SK-N-SH treated with all-trans-retinoic acid at 6 μM for 48 hours (cell line): Measurements from ENCODE around the gene MRPL34.

Experiments
- ATAC-seq: fragments of 200-7000 bp; cut with Tn5 transposase; 3 replicates; pipeline ENCODE4 v1.9.1; 2020; ENCODE audit warnings: mild to moderate bottlenecking, moderate library complexity
- ARNTL ChIP-seq: fragments of 450-650 bp; formaldehyde crosslinking; IDR thresholded peaks from 2 replicates; pipeline ENCODE4 v1.5.0; 2020; ENCODE audit warnings: low read depth, mild to moderate bottlenecking, moderate library complexity, borderline replicate concordance
- BACH2 ChIP-seq: fragments of 250-450 bp; sonication (Bioruptor Pico); IDR thresholded peaks from 2 replicates; pipeline ENCODE4 v1.9.0; 2021; ENCODE audit warnings: mild to moderate bottlenecking, borderline replicate concordance
- CSDC2 ChIP-seq: fragments of 250-450 bp; sonication (Bioruptor Pico); IDR thresholded peaks from 2 replicates; pipeline ENCODE4 v1.5.0; 2020; ENCODE audit warnings: mild to moderate bottlenecking, moderate library complexity
- ESRRG ChIP-seq: fragments of 250-450 bp; sonication (Bioruptor Pico); IDR thresholded peaks from 2 replicates; pipeline ENCODE4 v1.6.1; 2021; ENCODE audit warnings: mild to moderate bottlenecking
- GLIS3 ChIP-seq: fragments of 250-450 bp; sonication (Bioruptor Pico); IDR thresholded peaks from 2 replicates; pipeline ENCODE4 v1.5.0; 2020; ENCODE audit warnings: mild to moderate bottlenecking, moderate library complexity
- OSR1 ChIP-seq: fragments of 250-450 bp; sonication (Bioruptor Pico); IDR thresholded peaks from 2 replicates; pipeline ENCODE4 v1.8.0; 2022; ENCODE audit warnings: moderate library complexity, mild to moderate bottlenecking, inconsistent platforms
- PPARA ChIP-seq: fragments of 250-450 bp; sonication (Bioruptor Pico); IDR thresholded peaks from 2 replicates; pipeline ENCODE4 v1.5.0; 2020; ENCODE audit warnings: mild to moderate bottlenecking, borderline replicate concordance
- RARB ChIP-seq: fragments of 250-450 bp; sonication (Bioruptor Pico); IDR thresholded peaks from 2 replicates; pipeline ENCODE4 v1.8.0; 2021; ENCODE audit warnings: mild to moderate bottlenecking, moderate library complexity
- SNAI2 ChIP-seq: fragments of 250-450 bp; sonication (Bioruptor Pico); IDR thresholded peaks from 2 replicates; pipeline ENCODE4 v1.5.0; 2020; ENCODE audit warnings: mild to moderate bottlenecking, moderate library complexity
- TCF4 ChIP-seq: fragments of 250-450 bp; sonication (Bioruptor Pico); IDR thresholded peaks from 2 replicates; pipeline ENCODE4 v1.8.0; 2021; ENCODE audit warnings: mild to moderate bottlenecking, moderate library complexity, borderline replicate concordance
- TOX ChIP-seq: fragments of 250-450 bp; sonication (Bioruptor Pico); IDR thresholded peaks from 2 replicates; pipeline ENCODE4 v1.8.0; 2021; ENCODE audit warnings: mild to moderate bottlenecking, moderate library complexity, borderline replicate concordance
- ZC3H10 ChIP-seq: fragments of 250-450 bp; sonication (Bioruptor Pico); IDR thresholded peaks from 2 replicates; pipeline ENCODE4 v1.5.1; 2021; ENCODE audit warnings: mild to moderate bottlenecking, moderate library complexity
- ZFP3 ChIP-seq: fragments of 250-450 bp; sonication (Bioruptor Pico); IDR thresholded peaks from 2 replicates; pipeline ENCODE4 v1.5.0; 2020; ENCODE audit warnings: mild to moderate bottlenecking, moderate library complexity
- ZFP30 ChIP-seq: fragments of 450-650 bp; formaldehyde crosslinking; IDR thresholded peaks from 2 replicates; pipeline ENCODE4 v1.5.0; 2022; ENCODE audit warnings: mild to moderate bottlenecking, moderate library complexity
- ZNF565 ChIP-seq: fragments of 450-650 bp; formaldehyde crosslinking; conservative IDR thresholded peaks from 2 replicates; pipeline ENCODE4 v1.5.0; 2020; ENCODE audit warnings: low read depth, mild to moderate bottlenecking, moderate library complexity
- ZNF70 ChIP-seq: fragments of 450-650 bp; formaldehyde crosslinking; IDR thresholded peaks from 2 replicates; pipeline ENCODE4 v1.5.0; 2020; ENCODE audit warnings: mild to moderate bottlenecking, moderate library complexity
- ZNF8 ChIP-seq: fragments of 450-650 bp; formaldehyde crosslinking; IDR thresholded peaks from 2 replicates; pipeline ENCODE4 v1.5.0; 2020; ENCODE audit warnings: mild to moderate bottlenecking, moderate library complexity
- TF ChIP-seq, protein P1 (sequence below): fragments of 250-450 bp; sonication (Bioruptor Pico); IDR thresholded peaks from 2 replicates; pipeline ENCODE4 v1.8.0; 2021; ENCODE audit warnings: low read depth, mild to moderate bottlenecking, moderate library complexity, borderline replicate concordance
- TF ChIP-seq, protein P2 (sequence below): fragments of 250-450 bp; sonication (Bioruptor Pico); IDR thresholded peaks from 2 replicates; pipeline ENCODE4 v1.5.1; 2020; ENCODE audit warnings: low read depth, mild to moderate bottlenecking, moderate library complexity
- TF ChIP-seq, protein P3 (sequence below): fragments of 250-450 bp; sonication (Bioruptor Pico); IDR thresholded peaks from 2 replicates; pipeline ENCODE4 v1.5.1; 2021; ENCODE audit warnings: mild to moderate bottlenecking, moderate library complexity
- TF ChIP-seq, protein P4 (sequence below): fragments of 250-450 bp; sonication (Bioruptor Pico); IDR thresholded peaks from 2 replicates; pipeline ENCODE4 v1.5.0; 2020; ENCODE audit warnings: mild to moderate bottlenecking, moderate library complexity
- TF ChIP-seq, protein P5 (sequence below): fragments of 250-450 bp; sonication (Bioruptor Pico); IDR thresholded peaks from 2 replicates; pipeline ENCODE4 v1.8.0; 2020; ENCODE audit warnings: mild to moderate bottlenecking, moderate library complexity, borderline replicate concordance

The MRPL34 gene

DNA sequence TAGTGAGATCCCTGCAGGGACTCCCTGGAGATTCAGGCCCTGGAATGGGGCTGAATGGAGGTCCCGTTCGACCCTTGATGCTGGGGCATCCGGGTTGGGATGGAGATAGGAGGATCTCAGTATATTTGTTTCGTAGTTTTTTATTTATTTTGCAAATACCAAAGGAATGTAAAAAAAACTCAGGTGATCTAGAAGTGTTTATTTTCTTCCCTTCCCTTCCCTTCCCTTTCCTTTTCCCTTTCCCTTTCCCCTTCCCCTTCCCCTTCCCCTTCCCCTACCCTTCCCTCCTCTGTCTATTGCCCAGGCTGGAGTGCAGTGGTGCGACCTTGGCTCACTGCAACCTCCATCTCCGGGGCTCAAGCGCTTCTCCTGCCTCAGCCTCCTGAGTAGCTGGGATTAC is 36.2 kb downstream of the MRPL34 start:
- ATAC-seq, result no peak
- TF ChIP-seq ZFP3 (CRISPR knock-in tag) (no peak), SNAI2 (no peak), OSR1 (CRISPR knock-in tag) (no peak), ZNF8 (no peak), RARB (CRISPR knock-in tag) (no peak), ZC3H10 (CRISPR knock-in tag) (no peak), PPARA (CRISPR knock-in tag) (no peak), ARNTL (CRISPR knock-in tag) (no peak)
- TF ChIP-seq, protein P1, sequence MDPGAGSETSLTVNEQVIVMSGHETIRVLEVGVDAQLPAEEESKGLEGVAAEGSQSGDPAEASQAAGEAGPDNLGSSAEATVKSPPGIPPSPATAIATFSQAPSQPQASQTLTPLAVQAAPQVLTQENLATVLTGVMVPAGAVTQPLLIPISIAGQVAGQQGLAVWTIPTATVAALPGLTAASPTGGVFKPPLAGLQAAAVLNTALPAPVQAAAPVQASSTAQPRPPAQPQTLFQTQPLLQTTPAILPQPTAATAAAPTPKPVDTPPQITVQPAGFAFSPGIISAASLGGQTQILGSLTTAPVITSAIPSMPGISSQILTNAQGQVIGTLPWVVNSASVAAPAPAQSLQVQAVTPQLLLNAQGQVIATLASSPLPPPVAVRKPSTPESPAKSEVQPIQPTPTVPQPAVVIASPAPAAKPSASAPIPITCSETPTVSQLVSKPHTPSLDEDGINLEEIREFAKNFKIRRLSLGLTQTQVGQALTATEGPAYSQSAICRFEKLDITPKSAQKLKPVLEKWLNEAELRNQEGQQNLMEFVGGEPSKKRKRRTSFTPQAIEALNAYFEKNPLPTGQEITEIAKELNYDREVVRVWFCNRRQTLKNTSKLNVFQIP (CRISPR knock-in tag), result no peak
- TF ChIP-seq, protein P2, sequence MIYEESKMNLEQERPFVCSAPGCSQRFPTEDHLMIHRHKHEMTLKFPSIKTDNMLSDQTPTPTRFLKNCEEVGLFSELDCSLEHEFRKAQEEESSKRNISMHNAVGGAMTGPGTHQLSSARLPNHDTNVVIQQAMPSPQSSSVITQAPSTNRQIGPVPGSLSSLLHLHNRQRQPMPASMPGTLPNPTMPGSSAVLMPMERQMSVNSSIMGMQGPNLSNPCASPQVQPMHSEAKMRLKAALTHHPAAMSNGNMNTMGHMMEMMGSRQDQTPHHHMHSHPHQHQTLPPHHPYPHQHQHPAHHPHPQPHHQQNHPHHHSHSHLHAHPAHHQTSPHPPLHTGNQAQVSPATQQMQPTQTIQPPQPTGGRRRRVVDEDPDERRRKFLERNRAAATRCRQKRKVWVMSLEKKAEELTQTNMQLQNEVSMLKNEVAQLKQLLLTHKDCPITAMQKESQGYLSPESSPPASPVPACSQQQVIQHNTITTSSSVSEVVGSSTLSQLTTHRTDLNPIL (CRISPR knock-in tag), result no peak
- TF ChIP-seq, protein P3, sequence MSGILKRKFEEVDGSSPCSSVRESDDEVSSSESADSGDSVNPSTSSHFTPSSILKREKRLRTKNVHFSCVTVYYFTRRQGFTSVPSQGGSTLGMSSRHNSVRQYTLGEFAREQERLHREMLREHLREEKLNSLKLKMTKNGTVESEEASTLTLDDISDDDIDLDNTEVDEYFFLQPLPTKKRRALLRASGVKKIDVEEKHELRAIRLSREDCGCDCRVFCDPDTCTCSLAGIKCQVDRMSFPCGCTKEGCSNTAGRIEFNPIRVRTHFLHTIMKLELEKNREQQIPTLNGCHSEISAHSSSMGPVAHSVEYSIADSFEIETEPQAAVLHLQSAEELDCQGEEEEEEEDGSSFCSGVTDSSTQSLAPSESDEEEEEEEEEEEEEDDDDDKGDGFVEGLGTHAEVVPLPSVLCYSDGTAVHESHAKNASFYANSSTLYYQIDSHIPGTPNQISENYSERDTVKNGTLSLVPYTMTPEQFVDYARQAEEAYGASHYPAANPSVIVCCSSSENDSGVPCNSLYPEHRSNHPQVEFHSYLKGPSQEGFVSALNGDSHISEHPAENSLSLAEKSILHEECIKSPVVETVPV (CRISPR knock-in tag), result no peak

DNA sequence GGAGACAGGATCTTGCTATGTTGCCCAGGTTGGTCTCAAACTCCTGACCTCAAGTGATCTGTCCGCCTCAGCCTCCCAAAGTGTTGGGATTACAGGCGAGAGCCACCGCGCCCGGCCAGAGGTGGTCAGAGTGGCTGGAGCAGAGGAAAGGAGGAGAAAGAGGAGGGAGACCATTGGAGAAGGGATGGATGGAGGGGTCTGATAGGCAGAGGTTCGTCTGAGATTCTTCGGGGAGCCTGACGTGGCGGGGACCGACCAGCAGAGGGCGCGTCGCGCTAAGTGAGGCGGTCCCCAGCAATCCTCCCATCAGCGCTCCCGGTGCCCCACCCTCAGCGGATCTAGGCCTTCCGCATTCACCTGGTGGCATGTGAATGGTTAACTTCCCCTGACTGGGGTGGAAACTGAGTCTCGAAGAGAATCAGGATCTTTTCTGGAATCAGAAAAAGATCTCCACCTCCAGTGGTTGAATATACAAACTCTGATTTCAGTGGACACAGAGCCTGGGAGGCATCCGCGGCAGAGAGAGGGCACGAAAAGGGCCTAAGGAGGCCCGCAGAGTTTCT is 40.5 kb downstream of the MRPL34 start:
- TF ChIP-seq ZNF70 (CRISPR knock-in tag) (peak; percentile 88), TCF4 (CRISPR knock-in tag) (no peak)
- TF ChIP-seq, all 23 proteins: peak for 1
- ATAC-seq, result peak; percentile 95

DNA sequence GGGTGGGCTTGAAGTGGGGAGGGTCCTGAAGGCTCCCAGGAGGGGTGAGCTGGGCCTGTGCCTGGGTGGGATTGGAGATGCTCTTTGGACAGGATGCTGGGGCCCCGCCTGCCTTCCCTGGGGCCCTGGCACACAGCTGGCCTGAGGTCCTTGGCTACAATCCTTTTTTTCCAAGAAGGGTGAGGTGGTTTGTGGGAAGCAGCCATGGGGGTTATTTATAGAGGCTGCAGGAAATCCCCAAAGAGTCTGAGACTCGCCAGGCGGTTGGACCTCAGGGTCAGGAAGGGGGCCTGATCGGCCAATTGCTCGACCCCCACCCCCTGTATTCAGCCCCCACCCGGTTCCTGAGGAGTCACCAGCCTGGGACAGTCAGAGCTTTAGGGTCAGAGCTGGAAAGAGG is 41.7 kb downstream of the MRPL34 start:
- no peak for ATAC-seq

More for the DNA sequence above, 41.7 kb downstream of the MRPL34 start:
- TF ChIP-seq PPARA (CRISPR knock-in tag), result no peak
- TF ChIP-seq RARB (CRISPR knock-in tag), result no peak
- no peak for TF ChIP-seq SNAI2
- TF ChIP-seq, protein P2 (CRISPR knock-in tag), result no peak
- TF ChIP-seq, protein P4, sequence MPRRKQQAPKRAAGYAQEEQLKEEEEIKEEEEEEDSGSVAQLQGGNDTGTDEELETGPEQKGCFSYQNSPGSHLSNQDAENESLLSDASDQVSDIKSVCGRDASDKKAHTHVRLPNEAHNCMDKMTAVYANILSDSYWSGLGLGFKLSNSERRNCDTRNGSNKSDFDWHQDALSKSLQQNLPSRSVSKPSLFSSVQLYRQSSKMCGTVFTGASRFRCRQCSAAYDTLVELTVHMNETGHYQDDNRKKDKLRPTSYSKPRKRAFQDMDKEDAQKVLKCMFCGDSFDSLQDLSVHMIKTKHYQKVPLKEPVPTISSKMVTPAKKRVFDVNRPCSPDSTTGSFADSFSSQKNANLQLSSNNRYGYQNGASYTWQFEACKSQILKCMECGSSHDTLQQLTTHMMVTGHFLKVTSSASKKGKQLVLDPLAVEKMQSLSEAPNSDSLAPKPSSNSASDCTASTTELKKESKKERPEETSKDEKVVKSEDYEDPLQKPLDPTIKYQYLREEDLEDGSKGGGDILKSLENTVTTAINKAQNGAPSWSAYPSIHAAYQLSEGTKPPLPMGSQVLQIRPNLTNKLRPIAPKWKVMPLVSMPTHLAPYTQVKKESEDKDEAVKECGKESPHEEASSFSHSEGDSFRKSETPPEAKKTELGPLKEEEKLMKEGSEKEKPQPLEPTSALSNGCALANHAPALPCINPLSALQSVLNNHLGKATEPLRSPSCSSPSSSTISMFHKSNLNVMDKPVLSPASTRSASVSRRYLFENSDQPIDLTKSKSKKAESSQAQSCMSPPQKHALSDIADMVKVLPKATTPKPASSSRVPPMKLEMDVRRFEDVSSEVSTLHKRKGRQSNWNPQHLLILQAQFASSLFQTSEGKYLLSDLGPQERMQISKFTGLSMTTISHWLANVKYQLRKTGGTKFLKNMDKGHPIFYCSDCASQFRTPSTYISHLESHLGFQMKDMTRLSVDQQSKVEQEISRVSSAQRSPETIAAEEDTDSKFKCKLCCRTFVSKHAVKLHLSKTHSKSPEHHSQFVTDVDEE, result no peak
- TF ChIP-seq, protein P3 (CRISPR knock-in tag), result no peak
- no peak for TF ChIP-seq ARNTL (CRISPR knock-in tag)
- TF ChIP-seq, protein P5, sequence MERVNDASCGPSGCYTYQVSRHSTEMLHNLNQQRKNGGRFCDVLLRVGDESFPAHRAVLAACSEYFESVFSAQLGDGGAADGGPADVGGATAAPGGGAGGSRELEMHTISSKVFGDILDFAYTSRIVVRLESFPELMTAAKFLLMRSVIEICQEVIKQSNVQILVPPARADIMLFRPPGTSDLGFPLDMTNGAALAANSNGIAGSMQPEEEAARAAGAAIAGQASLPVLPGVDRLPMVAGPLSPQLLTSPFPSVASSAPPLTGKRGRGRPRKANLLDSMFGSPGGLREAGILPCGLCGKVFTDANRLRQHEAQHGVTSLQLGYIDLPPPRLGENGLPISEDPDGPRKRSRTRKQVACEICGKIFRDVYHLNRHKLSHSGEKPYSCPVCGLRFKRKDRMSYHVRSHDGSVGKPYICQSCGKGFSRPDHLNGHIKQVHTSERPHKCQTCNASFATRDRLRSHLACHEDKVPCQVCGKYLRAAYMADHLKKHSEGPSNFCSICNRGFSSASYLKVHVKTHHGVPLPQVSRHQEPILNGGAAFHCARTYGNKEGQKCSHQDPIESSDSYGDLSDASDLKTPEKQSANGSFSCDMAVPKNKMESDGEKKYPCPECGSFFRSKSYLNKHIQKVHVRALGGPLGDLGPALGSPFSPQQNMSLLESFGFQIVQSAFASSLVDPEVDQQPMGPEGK (CRISPR knock-in tag), result no peak
- TF ChIP-seq TOX (CRISPR knock-in tag), result no peak
- TF ChIP-seq ZFP30 (CRISPR knock-in tag), result no peak
- TF ChIP-seq ZNF565 (CRISPR knock-in tag), result no peak
- no peak for TF ChIP-seq CSDC2 (CRISPR knock-in tag)
- no peak for TF ChIP-seq GLIS3 (CRISPR knock-in tag)
- TF ChIP-seq ZNF8, result no peak
- TF ChIP-seq ZFP3 (CRISPR knock-in tag), result no peak
- TF ChIP-seq OSR1 (CRISPR knock-in tag), result no peak
- TF ChIP-seq ESRRG (CRISPR knock-in tag), result no peak
- TF ChIP-seq, protein P1 (CRISPR knock-in tag), result no peak
- no peak for TF ChIP-seq TCF4 (CRISPR knock-in tag)
- TF ChIP-seq BACH2, result no peak
